CD8-positive, alpha-beta memory T cell (primary cell): ENCODE results near the gene NPPB. TPM values are rescaled to one million over a fixed set of nuclear protein-coding genes. Genes with fewer than 3 reads are reported as not detected.

Experiments used
- CTCF ChIA-PET: fragments of 350-600 bp; sonication (Branson Sonifier 250); formaldehyde crosslinking; loops from one replicate; lab custom pipeline; 2021; ENCODE audit warnings: antibody characterized with exemption; lab: Charles Lee
- POLR2A ChIA-PET: fragments of 350-600 bp; sonication (Branson Sonifier 250); formaldehyde crosslinking; loops from one replicate; lab custom pipeline; 2021; ENCODE audit warnings: antibody characterized with exemption; lab: Charles Lee
- DNase-seq, 5 donors: peaks; one replicate each; pipeline versions ENCODE4 v3.0.0 to v3.0.0-alpha.2; 2020 to 2022; ENCODE audit warnings: mixed read lengths in 1 of 5
- H3K27ac ChIP-seq: one replicate; pipeline ENCODE4 v1.7.0; 2013; ENCODE audit warnings: low read depth, mild to moderate bottlenecking, low read length, moderate library complexity
- H3K27me3 ChIP-seq: 2 replicates; pipeline ENCODE4 v1.7.0; 2013; ENCODE audit warnings: low read length, mild to moderate bottlenecking; ENCODE audit not compliant: insufficient read depth, poor library complexity, severe bottlenecking
- H3K36me3 ChIP-seq: 2 replicates; pipeline ENCODE4 v1.7.0; 2013; ENCODE audit warnings: mild to moderate bottlenecking, low read length, moderate library complexity; ENCODE audit not compliant: insufficient read depth
- H3K4me1 ChIP-seq: 2 replicates; pipeline ENCODE4 v1.7.0; 2013; ENCODE audit warnings: mild to moderate bottlenecking, low read length, moderate library complexity; ENCODE audit not compliant: insufficient read depth
- H3K4me3 ChIP-seq: 2 replicates; pipeline ENCODE4 v1.7.0; 2013; ENCODE audit warnings: mild to moderate bottlenecking, low read length
- H3K9me3 ChIP-seq: 2 replicates; pipeline ENCODE4 v1.7.0; 2013; ENCODE audit warnings: mild to moderate bottlenecking, low read length
- H3K27ac Mint-ChIP-seq, 8 donors: one replicate each; pipeline ENCODE4 v1.8.0; 2020 to 2021; ENCODE audit warnings: mixed read lengths in 8 of 8, mild to moderate bottlenecking in 6 of 8, inconsistent platforms in 3 of 8, moderate library complexity in 3 of 8
- H3K27me3 Mint-ChIP-seq, 2 donors: one replicate each; pipeline ENCODE4 v1.8.0; 2020 to 2021; ENCODE audit warnings: mixed read lengths in 2 of 2, mild to moderate bottlenecking in 1 of 2, moderate library complexity in 1 of 2
- H3K36me3 Mint-ChIP-seq, 3 donors: one replicate each; pipeline ENCODE4 v1.8.0; 2020 to 2021; ENCODE audit warnings: mixed read lengths in 3 of 3, inconsistent platforms in 1 of 3, mild to moderate bottlenecking in 1 of 3
- H3K4me1 Mint-ChIP-seq, 3 donors: one replicate each; pipeline ENCODE4 v1.8.0; 2020 to 2021; ENCODE audit warnings: mixed read lengths in 3 of 3, inconsistent platforms in 1 of 3, mild to moderate bottlenecking in 1 of 3
- H3K4me3 Mint-ChIP-seq, 7 donors: one replicate each; pipeline ENCODE4 v1.8.0; 2020 to 2021; ENCODE audit warnings: mixed read lengths in 7 of 7, mild to moderate bottlenecking in 6 of 7, moderate library complexity in 4 of 7, inconsistent platforms in 2 of 7
- H3K9me3 Mint-ChIP-seq, 5 donors: one replicate each; pipeline ENCODE4 v1.8.0; 2020 to 2022; ENCODE audit warnings: mixed read lengths in 5 of 5, mild to moderate bottlenecking in 3 of 5, moderate library complexity in 2 of 5, inconsistent platforms in 1 of 5
- polyA plus RNA-seq: library from polyadenylated mRNA; unstranded; fragments of 300-500 nt; fragmentation: Illumina TruSeq; gene quantifications from one replicate; pipeline ENCODE4 v1.2.3, GENCODE V29; 2021
- total RNA-seq, 2 experiments: library from RNA; stranded (reverse); gene quantifications; one replicate each; pipeline ENCODE4 v1.2.3, GENCODE V29; 2021

Gene NPPB
- total and polyA plus RNA-seq, 3 experiments from 2014 or later: not detected

DNA sequence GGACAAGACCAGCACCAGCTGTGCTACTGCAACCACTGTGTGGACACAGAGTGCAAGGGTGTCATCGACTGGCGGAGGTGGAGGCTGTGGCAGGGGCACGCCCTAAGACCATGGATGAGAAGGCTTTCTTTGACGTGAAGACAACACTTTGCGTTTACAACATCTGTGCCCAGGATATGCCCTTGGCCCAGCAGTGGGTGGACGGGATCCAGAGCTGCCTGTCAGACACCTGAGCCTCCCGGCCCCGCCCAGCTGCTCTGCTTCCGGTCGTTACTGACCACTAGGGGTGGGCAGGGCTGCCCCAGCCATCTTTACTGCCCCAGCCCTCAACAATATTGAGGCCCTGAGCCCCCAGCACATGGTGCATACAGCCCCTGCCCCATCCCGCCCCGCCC lies 21.4 kb upstream of the NPPB start:
- no peak overlapping the region for H3K4me3 ChIP-seq
- H3K4me1 ChIP-seq: no peaks in the 10 kb centered on the region
- H3K27ac Mint-ChIP-seq: no peak overlapping the region
- CTCF ChIA-PET: no interaction called here
- H3K27me3 ChIP-seq: no peaks in the 10 kb centered on the region
- H3K9me3 Mint-ChIP-seq: no peaks in the 10 kb centered on the region
- peaks cover 19 to 42% of the 10 kb centered on the region in 2 donors for H3K27me3 Mint-ChIP-seq
- H3K36me3 Mint-ChIP-seq: no peaks in the 10 kb centered on the region
- H3K4me1 Mint-ChIP-seq: no peaks in the 10 kb centered on the region
- H3K9me3 ChIP-seq: no peaks in the 10 kb centered on the region
- no peak for DNase-seq
- H3K27ac ChIP-seq: no peak overlapping the region
- H3K4me3 Mint-ChIP-seq: no peak overlapping the region
- no peaks in the 10 kb centered on the region for H3K36me3 ChIP-seq
- POLR2A ChIA-PET: interaction anchor here (0.5 kb wide), 1 partner anchor 449 kb away, joined by 4 read pairs; no protein-coding TSS in a partner anchor

GRCh38 chr1:11879311-11880180 lies 20.8 kb upstream of the NPPB start:
- POLR2A ChIA-PET: interaction anchor here (0.5 kb wide), 2 partner anchors 33 to 448 kb away, joined by 3 to 4 read pairs; no protein-coding TSS in a partner anchor

GRCh38 chr1:11878891-11879190 lies 20.1 kb upstream of the NPPB start:
- CTCF ChIA-PET: no interaction called here
- POLR2A ChIA-PET: interaction anchor here (0.5 kb wide), 1 partner anchor 32 kb away, joined by 3 read pairs; no protein-coding TSS in a partner anchor

More at GRCh38 chr1:11879311-11880180, 20.8 kb upstream of the NPPB start:
- no peak overlapping the region for H3K4me3 Mint-ChIP-seq
- H3K27me3 Mint-ChIP-seq: peaks cover 19 to 39% of the 10 kb centered on the region in 2 donors
- CTCF ChIA-PET: no interaction called here
- no peak for DNase-seq
- Histone ChIP-seq H3K27ac (no peak overlapping the region), H3K9me3 (no peaks in the 10 kb centered on the region), H3K4me1 (no peaks in the 10 kb centered on the region), H3K27me3 (no peaks in the 10 kb centered on the region), H3K36me3 (no peaks in the 10 kb centered on the region), H3K4me3 (no peak overlapping the region)
- H3K36me3 Mint-ChIP-seq: no peaks in the 10 kb centered on the region
- no peak overlapping the region for H3K27ac Mint-ChIP-seq
- H3K4me1 Mint-ChIP-seq: no peaks in the 10 kb centered on the region
- H3K9me3 Mint-ChIP-seq: no peaks in the 10 kb centered on the region

DNA sequence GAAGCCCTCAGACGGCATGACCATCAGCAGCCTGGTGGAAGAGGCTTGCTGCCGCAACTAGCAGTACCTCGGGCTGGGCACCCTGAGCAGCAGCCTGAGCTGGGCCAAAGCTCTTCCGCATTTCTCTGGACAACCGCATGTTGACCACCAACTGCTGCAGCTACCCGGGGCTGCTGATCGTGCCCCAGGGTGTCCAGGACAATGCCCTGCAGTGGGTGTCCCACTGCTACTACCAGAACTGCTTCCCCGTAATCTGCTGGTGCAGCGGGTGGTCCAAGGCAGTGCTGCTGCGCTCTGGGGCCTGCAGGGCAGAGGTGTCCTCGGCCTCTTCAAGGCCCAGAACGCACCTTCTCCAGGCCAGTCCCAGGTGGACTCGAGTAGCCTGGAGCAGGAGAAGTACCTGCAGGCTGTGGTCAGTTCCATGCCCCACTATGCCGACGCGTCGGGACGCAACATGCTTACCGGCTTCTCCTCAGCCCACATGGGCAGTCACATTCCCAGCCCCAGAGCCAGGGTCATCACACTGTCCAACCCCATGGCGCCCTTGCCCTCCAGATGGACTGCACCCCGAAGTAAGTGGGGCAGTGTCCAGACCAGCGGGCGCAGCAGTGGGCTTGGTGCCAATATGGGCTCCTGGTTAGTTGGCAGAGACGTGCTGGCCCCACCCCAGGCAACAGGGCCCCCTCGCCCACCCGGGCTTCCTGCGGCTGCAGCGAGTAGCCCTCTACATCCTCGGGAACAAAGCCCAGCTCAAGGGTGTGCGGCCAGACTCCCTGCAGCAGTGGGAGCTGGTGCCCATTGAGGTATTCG lies 19.5 kb upstream of the NPPB start:
- Histone ChIP-seq H3K27ac (no peak overlapping the region), H3K27me3 (no peaks in the 10 kb centered on the region), H3K9me3 (no peaks in the 10 kb centered on the region), H3K4me3 (no peak overlapping the region), H3K36me3 (no peaks in the 10 kb centered on the region), H3K4me1 (no peaks in the 10 kb centered on the region)
- H3K4me3 Mint-ChIP-seq: no peak overlapping the region
- no peaks in the 10 kb centered on the region for H3K36me3 Mint-ChIP-seq
- DNase-seq: no peak
- CTCF ChIA-PET: no interaction called here
- no peaks in the 10 kb centered on the region for H3K9me3 Mint-ChIP-seq
- no peak overlapping the region for H3K27ac Mint-ChIP-seq
- H3K27me3 Mint-ChIP-seq: peaks cover 19 to 34% of the 10 kb centered on the region in 2 donors
- H3K4me1 Mint-ChIP-seq: no peaks in the 10 kb centered on the region
- POLR2A ChIA-PET: no interaction called here

More at GRCh38 chr1:11878891-11879190, 20.1 kb upstream of the NPPB start:
- no peak overlapping the region for H3K4me3 ChIP-seq
- no peaks in the 10 kb centered on the region for H3K9me3 Mint-ChIP-seq
- H3K27me3 Mint-ChIP-seq: peaks cover 19 to 39% of the 10 kb centered on the region in 2 donors
- H3K36me3 ChIP-seq: no peaks in the 10 kb centered on the region
- no peaks in the 10 kb centered on the region for H3K27me3 ChIP-seq
- no peak overlapping the region for H3K4me3 Mint-ChIP-seq
- no peak for DNase-seq
- no peaks in the 10 kb centered on the region for H3K4me1 Mint-ChIP-seq
- no peaks in the 10 kb centered on the region for H3K4me1 ChIP-seq
- H3K27ac Mint-ChIP-seq: no peak overlapping the region
- no peaks in the 10 kb centered on the region for H3K9me3 ChIP-seq
- H3K27ac ChIP-seq: no peak overlapping the region
- no peaks in the 10 kb centered on the region for H3K36me3 Mint-ChIP-seq

- H3K4me3 Mint-ChIP-seq: no peak overlapping the region
- Histone ChIP-seq H3K27me3 (no peaks in the 10 kb centered on the region), H3K9me3 (no peaks in the 10 kb centered on the region), H3K36me3 (no peaks in the 10 kb centered on the region), H3K4me3 (no peak overlapping the region), H3K4me1 (no peaks in the 10 kb centered on the region), H3K27ac (no peak overlapping the region)
- ChIA-PET POLR2A (no interaction called here), CTCF (interaction anchor here (0.7 kb wide), 1 partner anchor 8 kb away, joined by 3 read pairs; no protein-coding TSS in a partner anchor)
- no peaks in the 10 kb centered on the region for H3K9me3 Mint-ChIP-seq
- no peaks in the 10 kb centered on the region for H3K4me1 Mint-ChIP-seq
- H3K27ac Mint-ChIP-seq: no peak overlapping the region
- H3K36me3 Mint-ChIP-seq: no peaks in the 10 kb centered on the region
- DNase-seq: no peak
- peaks cover 22 to 31% of the 10 kb centered on the region in 2 donors for H3K27me3 Mint-ChIP-seq
These were observed 18.3 kb upstream of the NPPB start for GRCh38 chr1:11877074-11877473.

- Mint-ChIP-seq H3K9me3 (no peaks in the 10 kb centered on the region), H3K27me3 (peaks cover 21 to 34% of the 10 kb centered on the region in 2 donors)
These were observed 16.3 kb upstream of the NPPB start for GRCh38 chr1:11875094-11875493.

GRCh38 chr1:11874624-11875023 lies 15.9 kb upstream of the NPPB start:
- POLR2A ChIA-PET: no interaction called here
- no peaks in the 10 kb centered on the region for H3K9me3 Mint-ChIP-seq
- no peak overlapping the region for H3K27ac ChIP-seq
- no peaks in the 10 kb centered on the region for H3K4me1 Mint-ChIP-seq
- CTCF ChIA-PET: no interaction called here
- no peak for DNase-seq
- no peaks in the 10 kb centered on the region for H3K9me3 ChIP-seq
- no peaks in the 10 kb centered on the region for H3K36me3 Mint-ChIP-seq
- no peaks in the 10 kb centered on the region for H3K4me1 ChIP-seq
- no peak overlapping the region for H3K27ac Mint-ChIP-seq
- no peaks in the 10 kb centered on the region for H3K27me3 ChIP-seq
- H3K4me3 Mint-ChIP-seq: no peak overlapping the region
- no peaks in the 10 kb centered on the region for H3K36me3 ChIP-seq
- peaks cover 24 to 37% of the 10 kb centered on the region in 2 donors for H3K27me3 Mint-ChIP-seq
- H3K4me3 ChIP-seq: no peak overlapping the region

More at GRCh38 chr1:11875094-11875493, 16.3 kb upstream of the NPPB start:
- Histone ChIP-seq H3K27me3 (no peaks in the 10 kb centered on the region), H3K4me1 (no peaks in the 10 kb centered on the region), H3K4me3 (no peak overlapping the region), H3K27ac (no peak overlapping the region), H3K36me3 (no peaks in the 10 kb centered on the region), H3K9me3 (no peaks in the 10 kb centered on the region)
- DNase-seq: no peak
- Mint-ChIP-seq H3K36me3 (no peaks in the 10 kb centered on the region), H3K27ac (no peak overlapping the region), H3K4me3 (no peak overlapping the region), H3K4me1 (no peaks in the 10 kb centered on the region)
- CTCF ChIA-PET: no interaction called here
- POLR2A ChIA-PET: no interaction called here

- no peak overlapping the region for H3K27ac ChIP-seq
- no peak for DNase-seq
- ChIA-PET CTCF (no interaction called here), POLR2A (no interaction called here)
- H3K9me3 ChIP-seq: no peaks in the 10 kb centered on the region
- Mint-ChIP-seq H3K27me3 (peaks cover 22 to 39% of the 10 kb centered on the region in 2 donors), H3K4me1 (no peaks in the 10 kb centered on the region), H3K36me3 (no peaks in the 10 kb centered on the region), H3K4me3 (no peak overlapping the region), H3K9me3 (no peaks in the 10 kb centered on the region), H3K27ac (no peak overlapping the region)
- H3K36me3 ChIP-seq: no peaks in the 10 kb centered on the region
- H3K4me3 ChIP-seq: no peak overlapping the region
- H3K4me1 ChIP-seq: no peaks in the 10 kb centered on the region
- no peaks in the 10 kb centered on the region for H3K27me3 ChIP-seq
These were observed 15.5 kb upstream of the NPPB start for GRCh38 chr1:11874258-11874562.
